DMS153 treated with DMSO at 0.1 percent for 48 hours (cell line): Measurements from ENCODE around the gene IL3.

Source experiments
- DNase-seq: peaks from one replicate; lab custom pipeline; 2025; ENCODE audit not compliant: unreplicated experiment; lab: John Stamatoyannopoulos, UW

Gene IL3

GRCh38 chr5:132025403-132025971 lies 35.0 kb upstream of the IL3 start:
- no peak for DNase-seq

DNA sequence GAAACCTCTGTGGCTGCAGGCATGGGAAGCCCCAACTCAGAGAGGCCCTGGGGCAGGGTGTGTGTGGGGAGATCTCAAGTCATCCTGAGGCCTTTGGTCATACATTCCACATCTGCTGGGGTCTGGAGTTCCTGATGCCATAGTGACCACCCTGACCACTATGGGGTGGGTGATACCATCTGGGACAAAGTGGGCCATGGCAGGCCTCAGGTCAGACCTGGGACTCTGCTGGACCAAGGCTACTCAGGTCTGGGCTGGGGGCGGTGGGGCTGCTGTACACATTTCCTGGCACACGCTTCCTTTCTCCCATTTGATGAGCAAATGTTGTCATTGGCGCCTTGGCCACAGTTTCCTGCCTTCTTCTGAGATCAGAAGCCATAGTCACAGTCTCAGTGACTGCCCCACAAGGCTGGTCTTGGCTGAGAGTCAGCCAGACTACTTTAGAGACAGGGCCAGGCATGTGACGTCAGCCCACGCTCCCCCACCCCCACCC lies 33.9 kb upstream of the IL3 start:
- DNase-seq, result no peak

DNA sequence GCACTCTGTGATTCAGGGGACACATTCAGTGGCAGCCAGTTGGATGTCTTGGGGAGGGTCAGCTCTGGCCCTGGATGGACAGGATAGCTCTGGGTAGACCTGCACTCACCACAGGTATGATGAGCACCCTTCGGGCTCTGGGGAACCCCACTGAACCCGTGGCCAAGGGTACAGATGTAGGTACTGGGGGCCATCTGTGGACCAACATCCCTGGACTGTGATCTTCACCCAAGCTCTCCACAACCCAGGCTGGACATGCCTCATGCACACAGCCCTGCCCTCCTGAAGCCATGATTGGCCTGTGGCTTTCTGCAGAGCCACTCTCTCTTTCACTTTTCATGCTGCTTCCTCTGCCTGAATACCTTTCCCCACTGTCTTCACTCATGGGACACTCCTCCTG lies 33.4 kb upstream of the IL3 start:
- DNase-seq, result no peak

DNA sequence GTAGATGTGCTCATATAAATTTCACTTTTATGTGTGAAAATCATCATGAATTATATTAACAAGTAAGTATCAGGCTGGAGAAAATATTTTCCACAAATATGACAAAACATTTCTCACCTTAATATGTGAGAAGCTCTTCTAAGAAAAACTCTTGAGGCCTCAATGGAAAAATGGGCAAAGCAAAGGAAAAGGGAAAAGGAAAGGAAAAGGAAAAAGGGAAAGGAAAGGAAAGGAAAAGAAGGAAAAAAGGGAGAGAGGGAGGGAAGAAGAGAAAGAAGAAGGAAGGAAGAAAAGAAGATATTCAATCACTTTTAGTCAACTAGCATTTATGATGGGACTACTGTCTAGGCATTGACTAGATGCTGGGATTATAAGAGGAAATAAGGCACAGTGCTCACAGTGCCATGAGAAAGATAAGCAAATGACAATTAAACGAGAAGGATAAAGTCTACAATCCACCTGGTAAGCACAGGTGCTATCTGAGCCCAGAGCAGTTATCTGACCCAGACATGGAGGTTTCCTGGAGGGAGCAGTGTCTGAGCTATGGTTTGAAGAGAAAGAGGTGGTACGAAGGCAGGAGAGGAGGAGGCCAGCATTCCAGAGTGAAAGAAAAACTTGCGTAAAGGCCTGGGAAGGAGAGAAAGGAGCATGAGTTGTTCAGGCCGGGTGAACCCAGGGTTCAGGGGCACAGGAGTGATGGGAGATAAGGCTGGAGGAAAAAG lies 30.7 kb upstream of the IL3 start:
- no peak for DNase-seq

DNA sequence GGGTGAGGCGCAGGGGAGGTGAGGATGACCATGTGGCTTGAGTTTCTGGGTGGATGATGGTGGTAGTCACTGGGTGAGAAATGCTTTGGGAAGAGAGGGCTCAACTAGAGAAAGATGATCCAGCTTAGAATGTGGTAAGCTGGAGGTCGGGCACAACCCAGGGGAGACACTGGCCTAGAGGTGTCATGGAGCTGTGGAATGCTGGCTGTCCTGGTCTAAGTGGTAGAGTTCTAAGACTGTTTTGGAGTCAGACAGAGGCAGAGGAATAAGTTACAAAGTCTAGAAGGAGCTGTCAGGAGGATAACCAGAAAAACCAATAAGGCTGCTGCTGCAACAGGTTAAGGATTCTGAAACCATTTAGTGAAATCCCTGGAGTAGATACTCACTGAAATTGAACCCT lies 29.8 kb upstream of the IL3 start:
- no peak for DNase-seq

DNA sequence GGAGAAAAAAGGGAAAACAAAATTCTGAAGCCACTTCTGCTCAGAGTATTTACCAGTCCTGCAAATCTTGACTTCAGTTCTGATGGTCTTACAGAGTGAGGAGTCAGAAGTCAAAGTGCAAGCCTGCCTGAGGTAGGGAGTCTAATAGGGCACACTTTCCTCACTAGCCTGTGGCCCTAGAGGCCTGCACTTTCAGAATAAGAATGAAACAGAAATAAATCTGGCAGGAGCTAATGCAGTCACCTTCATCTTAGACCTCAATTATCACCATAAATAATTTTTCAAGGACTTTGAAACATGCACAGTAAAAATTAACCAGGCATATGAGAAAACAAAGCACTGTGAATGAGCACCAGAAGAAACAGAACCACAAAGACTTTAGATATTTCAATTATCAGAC lies 28.3 kb upstream of the IL3 start:
- DNase-seq, result no peak

DNA sequence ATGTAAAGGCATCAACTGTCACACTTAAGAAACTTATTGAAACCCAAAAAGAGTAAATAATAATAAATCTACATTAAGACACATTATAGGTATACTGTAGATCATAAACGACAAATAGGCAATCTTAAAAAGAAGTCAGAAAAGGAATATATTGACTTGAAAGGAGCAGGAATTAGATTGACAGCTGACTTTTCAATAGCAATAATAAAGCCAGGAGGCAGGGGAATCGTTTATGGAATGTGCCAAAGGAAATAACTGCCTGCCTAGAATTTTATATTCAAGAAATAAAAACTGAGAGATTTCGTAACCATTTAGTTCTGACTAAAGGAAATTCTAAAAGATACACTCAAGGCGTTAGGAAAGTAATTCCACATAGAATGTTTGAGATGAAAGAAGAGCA lies 27.3 kb upstream of the IL3 start:
- DNase-seq, result no peak

- no peak for DNase-seq
Measured at GRCh38 chr5:132037353-132037752, 23.1 kb upstream of the IL3 start.

- DNase-seq, result no peak
Measured at GRCh38 chr5:132044207-132044606, 16.2 kb upstream of the IL3 start.

DNA sequence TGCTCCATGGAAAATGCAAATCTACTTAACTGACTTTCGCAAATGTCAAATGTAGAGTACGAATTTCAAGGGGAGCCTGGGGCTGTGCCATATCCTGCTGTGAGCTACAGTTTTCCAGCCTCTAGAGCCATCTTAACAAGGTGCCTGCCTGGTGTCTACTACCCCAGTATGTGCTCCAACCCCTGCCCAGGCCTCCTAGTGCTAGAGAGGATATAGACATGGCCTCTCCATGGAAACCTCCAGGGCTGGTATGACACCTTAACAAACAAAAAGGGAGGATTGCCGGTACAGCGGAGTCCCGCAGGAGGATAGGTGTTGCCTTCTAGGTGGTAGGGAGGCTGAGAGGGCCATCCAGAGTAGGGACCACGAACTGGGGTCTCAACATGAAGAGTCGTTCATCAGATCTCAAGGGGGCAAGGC lies 13.6 kb upstream of the IL3 start:
- DNase-seq, result no peak

DNA sequence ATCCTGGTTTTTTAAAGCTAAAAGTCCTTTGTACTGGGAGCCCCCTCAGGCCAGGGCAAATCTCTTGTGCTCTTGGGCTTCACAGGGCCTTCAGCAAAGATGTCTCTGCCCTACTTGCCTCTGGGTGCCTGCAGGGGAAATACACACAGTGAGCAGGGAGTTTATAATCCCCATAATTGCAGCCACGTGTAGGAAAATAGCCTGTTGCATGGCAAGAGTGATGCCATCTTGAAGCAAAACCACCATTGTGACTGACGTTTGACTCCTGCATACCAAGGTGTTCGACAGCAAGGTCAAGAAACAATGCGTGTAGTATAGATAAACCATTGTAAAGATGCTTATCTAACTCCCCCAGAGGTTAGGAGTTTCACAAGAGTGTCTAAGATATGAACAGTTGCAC lies 11.4 kb upstream of the IL3 start:
- DNase-seq, result no peak

GRCh38 chr5:132049559-132049958 lies 10.9 kb upstream of the IL3 start:
- DNase-seq, result no peak

DNA sequence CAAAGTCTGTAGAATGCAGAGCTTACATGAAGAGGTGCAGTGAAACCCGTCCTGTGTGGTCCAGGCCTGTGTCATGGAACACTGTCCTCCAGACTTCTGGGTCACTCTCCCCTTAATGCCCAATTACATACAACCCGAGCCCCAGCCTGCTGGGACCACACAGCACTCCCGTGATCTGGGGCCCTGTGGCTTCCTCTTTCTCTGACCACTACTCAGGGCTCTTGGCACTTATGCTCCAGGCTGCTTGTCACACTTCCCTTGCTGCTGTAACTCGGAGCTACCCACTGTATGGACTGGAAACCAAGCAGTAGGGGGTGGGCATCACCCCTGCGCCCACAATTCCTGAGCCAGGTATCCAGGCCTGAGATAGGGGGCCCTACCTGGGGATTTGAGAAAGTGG lies 10.3 kb upstream of the IL3 start:
- no peak for DNase-seq

DNA sequence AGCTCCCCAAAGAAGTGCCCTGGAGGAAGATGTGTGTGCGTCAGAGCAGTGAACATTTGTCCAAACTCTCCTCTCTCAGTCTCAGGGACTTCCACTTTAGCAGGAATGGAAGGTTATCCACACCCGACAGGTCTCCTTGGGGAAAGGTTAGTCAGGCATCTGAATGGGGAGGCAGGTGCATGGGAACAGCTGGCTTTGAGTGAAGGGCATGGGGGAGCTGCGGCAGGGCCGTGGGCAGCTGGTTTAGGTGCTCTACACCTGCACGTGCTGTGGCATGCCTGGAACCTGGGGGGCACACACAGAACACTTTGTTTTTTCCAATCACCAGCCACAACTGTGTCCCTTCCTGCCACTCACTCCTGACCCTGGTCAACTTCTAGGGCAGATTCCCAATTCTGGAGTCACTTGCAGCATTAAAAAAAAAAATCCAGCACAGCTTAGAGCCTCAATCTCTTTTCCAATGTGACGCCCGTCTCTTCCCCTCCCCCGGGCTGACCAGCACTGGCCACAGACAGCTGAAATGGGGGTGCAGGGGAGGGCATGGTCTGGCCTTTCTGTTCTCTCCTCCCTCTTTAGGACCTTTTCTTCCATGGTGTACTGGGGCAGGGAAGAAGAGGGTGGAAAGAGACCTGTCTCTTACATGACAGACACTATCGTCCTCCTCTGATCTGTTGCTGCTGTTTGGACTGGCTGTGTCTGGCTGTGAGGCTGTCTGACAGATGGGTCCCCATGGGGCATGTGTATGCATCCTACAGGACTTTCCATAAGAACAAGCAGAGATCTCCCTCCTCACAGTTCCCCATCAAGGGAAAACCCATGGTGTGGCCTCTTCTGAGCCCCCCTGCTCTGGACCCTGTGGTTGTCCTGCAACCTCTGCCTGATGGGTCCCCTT lies 9.5 kb upstream of the IL3 start:
- DNase-seq, result no peak

DNA sequence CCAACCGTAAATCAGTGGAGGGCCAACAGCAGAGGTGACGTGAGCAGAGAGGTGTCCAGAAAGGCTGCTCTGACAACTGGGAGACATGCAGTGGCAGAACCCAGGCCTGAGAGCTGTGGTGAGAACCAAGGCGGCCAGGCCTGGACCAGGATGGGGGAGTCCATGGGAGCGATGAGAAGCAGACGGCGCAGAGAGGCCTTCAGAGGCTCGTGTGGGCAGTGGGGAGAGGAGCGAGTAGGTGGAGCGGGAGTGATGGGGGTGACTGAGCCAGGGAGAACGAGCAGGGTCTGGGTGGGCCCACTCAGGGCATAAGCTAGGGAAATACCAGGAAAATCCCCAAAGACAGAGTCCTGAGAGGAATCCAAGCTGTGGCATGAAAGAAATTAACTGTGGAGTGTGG lies 7.9 kb upstream of the IL3 start:
- no peak for DNase-seq

DNA sequence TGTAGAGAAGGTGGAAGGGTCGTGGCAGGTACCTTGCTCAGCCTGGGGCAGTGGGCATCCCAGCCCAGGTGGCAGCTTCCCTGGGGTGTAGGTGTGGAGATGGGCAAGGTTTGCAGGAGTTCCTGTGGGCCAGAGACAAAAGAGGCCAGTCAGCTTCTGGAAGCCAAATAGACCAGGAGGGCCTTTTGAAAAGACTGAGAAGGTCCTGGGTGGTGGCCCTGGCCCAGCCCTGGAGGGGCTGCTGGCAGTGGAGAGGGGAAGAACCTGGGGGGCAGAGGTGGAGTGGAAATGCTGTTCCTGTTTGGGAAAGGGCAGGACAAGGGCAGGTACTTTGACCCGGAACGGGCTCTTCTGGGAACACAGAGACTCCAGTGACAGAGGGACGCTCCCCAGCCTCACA lies 7.0 kb upstream of the IL3 start:
- no peak for DNase-seq

DNA sequence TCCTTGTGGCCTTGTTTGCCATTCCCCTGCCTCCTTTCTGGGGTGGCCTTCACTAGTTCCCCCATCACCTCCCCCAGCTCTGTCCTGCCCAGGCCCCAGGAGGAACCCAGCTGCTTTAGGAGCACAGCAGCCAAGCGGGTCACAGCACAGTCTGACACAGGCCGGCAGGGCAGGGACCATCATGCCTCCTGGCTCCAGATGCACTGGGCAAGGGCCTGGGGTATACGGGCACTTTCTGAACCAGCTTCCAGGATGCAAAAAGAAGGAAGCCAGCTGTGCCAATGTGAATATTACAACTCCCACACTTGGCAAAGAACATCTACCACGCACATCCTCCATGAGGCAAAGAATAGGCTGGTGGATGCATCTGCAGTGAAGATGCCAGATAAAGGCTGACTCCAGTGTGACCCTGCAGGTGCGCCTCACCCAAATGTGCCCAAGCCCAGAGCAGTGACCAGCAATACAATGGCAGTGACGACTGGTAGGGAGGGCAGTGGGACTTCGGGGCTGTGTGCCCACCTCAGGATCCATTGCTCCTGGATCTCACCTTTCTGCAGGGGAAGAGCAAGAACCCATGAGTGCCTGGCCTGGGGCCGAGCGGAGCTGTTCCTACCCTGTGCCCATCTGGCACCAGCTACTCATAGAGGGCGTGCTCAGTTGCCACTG lies 6.3 kb upstream of the IL3 start:
- no peak for DNase-seq

DNA sequence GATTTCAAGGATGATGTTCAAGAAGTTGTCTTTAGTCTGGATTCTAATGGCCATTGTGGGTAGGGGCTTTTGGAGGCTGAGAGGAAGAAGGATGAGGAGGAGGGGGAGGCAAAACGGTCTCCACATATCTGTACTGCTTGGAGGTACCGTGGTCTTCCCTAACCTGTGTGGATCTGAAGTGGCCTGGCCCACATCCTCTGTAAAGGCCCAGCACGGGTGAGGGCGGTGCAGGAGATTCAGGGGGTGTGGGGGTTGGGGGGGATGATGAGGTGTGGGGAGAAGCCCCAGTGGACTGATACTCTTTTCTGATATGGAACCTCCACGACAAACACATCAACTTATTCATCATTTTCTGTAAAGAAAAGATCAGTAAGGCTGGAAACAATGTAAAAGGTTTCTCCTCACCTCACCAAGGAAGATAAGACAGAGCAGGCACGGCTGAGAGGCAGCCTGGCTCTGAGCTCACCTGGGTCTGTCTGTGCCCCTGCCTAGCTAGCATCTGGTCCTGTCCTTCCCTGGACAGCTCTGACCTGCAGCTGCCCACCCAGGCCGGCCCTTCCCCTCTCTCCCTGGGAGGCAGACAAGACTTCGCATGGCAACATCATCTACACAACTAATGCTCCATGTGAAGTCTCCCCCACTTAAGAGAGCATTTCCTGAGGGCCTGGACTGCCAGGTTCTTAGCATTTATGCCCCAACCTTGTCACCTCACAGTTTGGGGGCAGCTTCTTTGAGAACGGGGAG lies 5.6 kb upstream of the IL3 start:
- no peak for DNase-seq

- DNase-seq, result no peak
Measured at GRCh38 chr5:132055441-132055807, 5.0 kb upstream of the IL3 start.

GRCh38 chr5:132055808-132056609 lies 4.4 kb upstream of the IL3 start:
- DNase-seq, result no peak
